ENCODE measurements around the gene NUDT17.
A peak's percentile ranks its signal among the peaks of the same experiment; 100 is the strongest.
"Not testable (repeated sequence)": the region's sequence is repeated elsewhere in the genome, so short reads cannot be mapped to it uniquely, and the experiment has no call there.

Gene NUDT17

GRCh38 chr1:145823565-145824498, 21.6 kb upstream of the NUDT17 start, which contains the start of the genes POLR3C and RNF115:
Gene POLR3C (plus strand): TSS chr1:145824200. CDS start chr1:145825777, 1,577 bp downstream.
Gene RNF115 (minus strand): TSS chr1:145824095. CDS start chr1:145823873, 222 bp downstream.
- no CpG with 5 or more reads among the region's 89 CpGs for WGBS (ENCODE audit: insufficient coverage, insufficient read length)
- peaks cover 10% of the 10 kb centered on the region; the same call in 1 of the 2 replicates for H3K36me3 ChIP-seq (ENCODE audit: control insufficient read depth, insufficient read depth, low read length)
- H3K27ac ChIP-seq (ENCODE audit: low read length): no peak within 1 kb of the TSS
- H3K9me3 ChIP-seq (ENCODE audit: control insufficient read depth, insufficient read depth, low read length): no peaks in the 10 kb centered on the region
- H3K4me1 ChIP-seq (ENCODE audit: control insufficient read depth, insufficient read depth, low read length): no peaks in the 10 kb centered on the region
- H3K27me3 ChIP-seq (ENCODE audit: control insufficient read depth, insufficient read depth, low read length): no peaks in the 10 kb centered on the region
- DNase-seq (ENCODE audit: low read depth, low spot score): peak; percentile 57
- H3K4me3 ChIP-seq (ENCODE audit: low read length): peak within 1 kb of the TSS; percentile 89; the same call in 1 of the 2 replicates

- H3K27ac ChIP-seq (ENCODE audit: low read length): no peak overlapping the region
- H3K4me3 ChIP-seq (ENCODE audit: low read length): peak overlapping the region; percentile 89; the same call in 1 of the 2 replicates
- no peaks in the 10 kb centered on the region for H3K4me1 ChIP-seq (ENCODE audit: control insufficient read depth, insufficient read depth, low read length)
- H3K27me3 ChIP-seq (ENCODE audit: control insufficient read depth, insufficient read depth, low read length): no peaks in the 10 kb centered on the region
- H3K9me3 ChIP-seq (ENCODE audit: control insufficient read depth, insufficient read depth, low read length): no peaks in the 10 kb centered on the region
- peaks cover 10% of the 10 kb centered on the region; the same call in 1 of the 2 replicates for H3K36me3 ChIP-seq (ENCODE audit: control insufficient read depth, insufficient read depth, low read length)
- DNase-seq (ENCODE audit: low read depth, low spot score): no peak
- no CpG with 5 or more reads among the region's 7 CpGs for WGBS (ENCODE audit: insufficient coverage, insufficient read length)
These were observed 21.0 kb upstream of the NUDT17 start for GRCh38 chr1:145824499-145824842.

GRCh38 chr1:145826030-145826429, 19.4 kb upstream of the NUDT17 start:
- H3K4me3 ChIP-seq (ENCODE audit: low read length): no peak overlapping the region
- no CpG with 5 or more reads among the region's 2 CpGs for WGBS (ENCODE audit: insufficient coverage, insufficient read length)
- no peak for DNase-seq (ENCODE audit: low read depth, low spot score)
- H3K27ac ChIP-seq (ENCODE audit: low read length): no peak overlapping the region
- H3K27me3 ChIP-seq (ENCODE audit: control insufficient read depth, insufficient read depth, low read length): no peaks in the 10 kb centered on the region
- no peaks in the 10 kb centered on the region for H3K9me3 ChIP-seq (ENCODE audit: control insufficient read depth, insufficient read depth, low read length)
- no peaks in the 10 kb centered on the region for H3K4me1 ChIP-seq (ENCODE audit: control insufficient read depth, insufficient read depth, low read length)
- H3K36me3 ChIP-seq (ENCODE audit: control insufficient read depth, insufficient read depth, low read length): peaks cover 13% of the 10 kb centered on the region; the same call in 1 of the 2 replicates

GRCh38 chr1:145827966-145828365, 17.5 kb upstream of the NUDT17 start:
- no peak overlapping the region for H3K4me3 ChIP-seq (ENCODE audit: low read length)
- no peaks in the 10 kb centered on the region for H3K27me3 ChIP-seq (ENCODE audit: control insufficient read depth, insufficient read depth, low read length)
- no peaks in the 10 kb centered on the region for H3K9me3 ChIP-seq (ENCODE audit: control insufficient read depth, insufficient read depth, low read length)
- H3K27ac ChIP-seq (ENCODE audit: low read length): no peak overlapping the region
- H3K36me3 ChIP-seq (ENCODE audit: control insufficient read depth, insufficient read depth, low read length): peaks cover 16% of the 10 kb centered on the region; the same call in 1 of the 2 replicates
- DNase-seq (ENCODE audit: low read depth, low spot score): no peak
- no peaks in the 10 kb centered on the region for H3K4me1 ChIP-seq (ENCODE audit: control insufficient read depth, insufficient read depth, low read length)

GRCh38 chr1:145828367-145829026, 16.9 kb upstream of the NUDT17 start:
- H3K36me3 ChIP-seq (ENCODE audit: control insufficient read depth, insufficient read depth, low read length): peaks cover 21% of the 10 kb centered on the region; the same call in 1 of the 2 replicates
- H3K27me3 ChIP-seq (ENCODE audit: control insufficient read depth, insufficient read depth, low read length): no peaks in the 10 kb centered on the region
- no peaks in the 10 kb centered on the region for H3K4me1 ChIP-seq (ENCODE audit: control insufficient read depth, insufficient read depth, low read length)
- no peak for DNase-seq (ENCODE audit: low read depth, low spot score)
- H3K4me3 ChIP-seq (ENCODE audit: low read length): no peak overlapping the region
- H3K9me3 ChIP-seq (ENCODE audit: control insufficient read depth, insufficient read depth, low read length): no peaks in the 10 kb centered on the region
- H3K27ac ChIP-seq (ENCODE audit: low read length): no peak overlapping the region

GRCh38 chr1:145830810-145831209, 14.6 kb upstream of the NUDT17 start:
- H3K27ac ChIP-seq (ENCODE audit: low read length); H3K27me3 ChIP-seq (ENCODE audit: control insufficient read depth, insufficient read depth, low read length); DNase-seq (ENCODE audit: low read depth, low spot score); H3K4me3 ChIP-seq (ENCODE audit: low read length); H3K9me3 ChIP-seq (ENCODE audit: control insufficient read depth, insufficient read depth, low read length); H3K4me1 ChIP-seq (ENCODE audit: control insufficient read depth, insufficient read depth, low read length): not testable (repeated sequence)
- WGBS (ENCODE audit: insufficient coverage, insufficient read length): no CpG with 5 or more reads among the region's 2 CpGs
- H3K36me3 ChIP-seq (ENCODE audit: control insufficient read depth, insufficient read depth, low read length): peaks cover 29% of the 10 kb centered on the region; the same call in 1 of the 2 replicates

GRCh38 chr1:145837656-145838055, 7.8 kb upstream of the NUDT17 start:
- no CpG with 5 or more reads among the region's 1 CpG for WGBS (ENCODE audit: insufficient coverage, insufficient read length)
- DNase-seq (ENCODE audit: low read depth, low spot score): no peak
- Histone ChIP-seq H3K27me3 (ENCODE audit: control insufficient read depth, insufficient read depth, low read length) (no peaks in the 10 kb centered on the region), H3K9me3 (ENCODE audit: control insufficient read depth, insufficient read depth, low read length) (no peaks in the 10 kb centered on the region), H3K36me3 (ENCODE audit: control insufficient read depth, insufficient read depth, low read length) (peaks cover 28% of the 10 kb centered on the region; the same call in 1 of the 2 replicates), H3K4me1 (ENCODE audit: control insufficient read depth, insufficient read depth, low read length) (no peaks in the 10 kb centered on the region), H3K27ac (ENCODE audit: low read length) (no peak overlapping the region), H3K4me3 (ENCODE audit: low read length) (no peak overlapping the region)

GRCh38 chr1:145843031-145843430, 2.4 kb upstream of the NUDT17 start:
- Histone ChIP-seq H3K27ac (ENCODE audit: low read length) (no peak overlapping the region), H3K9me3 (ENCODE audit: control insufficient read depth, insufficient read depth, low read length) (no peaks in the 10 kb centered on the region), H3K36me3 (ENCODE audit: control insufficient read depth, insufficient read depth, low read length) (peaks cover 8% of the 10 kb centered on the region; the same call in 1 of the 2 replicates), H3K4me3 (ENCODE audit: low read length) (no peak overlapping the region), H3K27me3 (ENCODE audit: control insufficient read depth, insufficient read depth, low read length) (no peaks in the 10 kb centered on the region), H3K4me1 (ENCODE audit: control insufficient read depth, insufficient read depth, low read length) (peaks cover 1% of the 10 kb centered on the region; the same call in 1 of the 2 replicates)
- no peak for DNase-seq (ENCODE audit: low read depth, low spot score)
- no CpG with 5 or more reads among the region's 3 CpGs for WGBS (ENCODE audit: insufficient coverage, insufficient read length)

- H3K4me1 ChIP-seq (ENCODE audit: control insufficient read depth, insufficient read depth, low read length): peaks cover 1% of the 10 kb centered on the region; the same call in 1 of the 2 replicates
- H3K36me3 ChIP-seq (ENCODE audit: control insufficient read depth, insufficient read depth, low read length): peaks cover 14% of the 10 kb centered on the region
- H3K9me3 ChIP-seq (ENCODE audit: control insufficient read depth, insufficient read depth, low read length): no peaks in the 10 kb centered on the region
- H3K27ac ChIP-seq (ENCODE audit: low read length): no peak overlapping the region
- no peak for DNase-seq (ENCODE audit: low read depth, low spot score)
- H3K4me3 ChIP-seq (ENCODE audit: low read length): no peak overlapping the region; the same call in 1 of the 2 replicates
- H3K27me3 ChIP-seq (ENCODE audit: control insufficient read depth, insufficient read depth, low read length): no peaks in the 10 kb centered on the region
- WGBS (ENCODE audit: insufficient coverage, insufficient read length): 100% methylated on average over 3 of the region's 4 CpGs
These were observed 301 bp upstream of the NUDT17 start for GRCh38 chr1:145845144-145845513.

GRCh38 chr1:145846201-145846612, 777 bp downstream of the NUDT17 start:
- DNase-seq (ENCODE audit: low read depth, low spot score): peak; percentile 22
- H3K36me3 ChIP-seq (ENCODE audit: control insufficient read depth, insufficient read depth, low read length): peaks cover 15% of the 10 kb centered on the region
- H3K27me3 ChIP-seq (ENCODE audit: control insufficient read depth, insufficient read depth, low read length): no peaks in the 10 kb centered on the region
- H3K27ac ChIP-seq (ENCODE audit: low read length): no peak overlapping the region
- no CpG with 5 or more reads among the region's 3 CpGs for WGBS (ENCODE audit: insufficient coverage, insufficient read length)
- peak overlapping the region; percentile 66; the same call in 1 of the 2 replicates for H3K4me3 ChIP-seq (ENCODE audit: low read length)
- no peaks in the 10 kb centered on the region for H3K9me3 ChIP-seq (ENCODE audit: control insufficient read depth, insufficient read depth, low read length)
- H3K4me1 ChIP-seq (ENCODE audit: control insufficient read depth, insufficient read depth, low read length): peaks cover 1% of the 10 kb centered on the region; the same call in 1 of the 2 replicates
